ENCODE data around the gene HLF.

- TF ChIP-seq EZH2 (IDR thresholded peaks at IDR 0.05; ENCODE audit: insufficient read depth, poor library complexity, severe bottlenecking) (no peak), EZH2phosphoT487 (IDR thresholded peaks at IDR 0.05; ENCODE audit: insufficient read depth, low read depth) (no peak)
Observed at GRCh38 chr17:55354010-55354409, 89.2 kb downstream of the HLF start.

Measured in GM23248 (cell line).